HG03139 (cell line): ENCODE measurements around the gene TLE2.

Source experiments
- ATAC-seq: cut with Tn5 transposase; IDR thresholded peaks from one replicate; pipeline ENCODE4 v1.9.1; 2021; ENCODE audit not compliant: unreplicated experiment

TLE2 gene

GRCh38 chr19:3029065-3029923 is at the start of gene TLE2:
Gene TLE2 (minus strand): TSS chr19:3029280. CDS start chr19:3028904, 376 bp downstream.
- ATAC-seq = no peak

GRCh38 chr19:3075605-3076431 is 46.7 kb upstream of the TLE2 start:
- ATAC-seq = no peak

- ATAC-seq = no peak
Observed at GRCh38 chr19:3073931-3074595, 45.0 kb upstream of the TLE2 start.

GRCh38 chr19:3073159-3073563 is 44.1 kb upstream of the TLE2 start:
- ATAC-seq = no peak

GRCh38 chr19:3071768-3072167 is 42.7 kb upstream of the TLE2 start:
- ATAC-seq = no peak

GRCh38 chr19:3068071-3068470 is 39.0 kb upstream of the TLE2 start:
- ATAC-seq = no peak

GRCh38 chr19:3067563-3067962 is 38.5 kb upstream of the TLE2 start:
- no peak for ATAC-seq

GRCh38 chr19:3066482-3067049 is 37.5 kb upstream of the TLE2 start:
- no peak for ATAC-seq

- ATAC-seq = no peak
Observed at GRCh38 chr19:3065675-3066357, 36.7 kb upstream of the TLE2 start.

- ATAC-seq = no peak
Observed at GRCh38 chr19:3064011-3064330, 34.9 kb upstream of the TLE2 start.

GRCh38 chr19:3062165-3063105 is 33.4 kb upstream of the TLE2 start, which contains the start of gene TLE5:
Gene TLE5 (minus strand): TSS chr19:3062495. CDS start chr19:3062200, 295 bp downstream.
- ATAC-seq = no peak

- no peak for ATAC-seq
Observed at GRCh38 chr19:3061182-3062161, 32.4 kb upstream of the TLE2 start.

- ATAC-seq = no peak
Observed at GRCh38 chr19:3060857-3061181, 31.7 kb upstream of the TLE2 start.

GRCh38 chr19:3059653-3060052 is 30.6 kb upstream of the TLE2 start:
- no peak for ATAC-seq

GRCh38 chr19:3058821-3059314 is 29.8 kb upstream of the TLE2 start:
- ATAC-seq = no peak

GRCh38 chr19:3058009-3058820 is 29.1 kb upstream of the TLE2 start:
- ATAC-seq = no peak

- no peak for ATAC-seq
Observed at GRCh38 chr19:3057275-3057714, 28.2 kb upstream of the TLE2 start.
